ENCODE measurements around the gene AGAP3.
A peak's percentile ranks its signal among the peaks of the same experiment; 100 is the strongest.

The AGAP3 gene

DNA sequence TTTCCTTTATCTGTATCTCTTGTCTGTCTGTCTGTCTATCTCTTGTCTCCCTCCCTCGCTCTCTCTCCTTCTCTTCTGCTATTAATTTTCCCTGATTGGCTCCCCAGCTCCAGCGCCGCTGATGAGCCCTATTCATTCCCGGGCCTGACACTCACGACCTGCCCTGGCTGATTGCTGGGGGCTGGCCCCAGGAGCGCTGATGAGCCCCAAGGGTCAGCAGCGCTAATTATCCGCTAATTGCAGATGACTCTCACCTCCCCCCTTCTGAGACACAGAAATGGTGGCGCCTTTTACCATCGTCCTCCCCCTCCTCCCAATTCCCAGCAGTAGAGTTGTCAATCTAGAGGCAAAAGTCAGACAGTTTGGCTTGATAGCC, 82.5 kb downstream of the AGAP3 start:
- TF ChIP-seq, protein P1, sequence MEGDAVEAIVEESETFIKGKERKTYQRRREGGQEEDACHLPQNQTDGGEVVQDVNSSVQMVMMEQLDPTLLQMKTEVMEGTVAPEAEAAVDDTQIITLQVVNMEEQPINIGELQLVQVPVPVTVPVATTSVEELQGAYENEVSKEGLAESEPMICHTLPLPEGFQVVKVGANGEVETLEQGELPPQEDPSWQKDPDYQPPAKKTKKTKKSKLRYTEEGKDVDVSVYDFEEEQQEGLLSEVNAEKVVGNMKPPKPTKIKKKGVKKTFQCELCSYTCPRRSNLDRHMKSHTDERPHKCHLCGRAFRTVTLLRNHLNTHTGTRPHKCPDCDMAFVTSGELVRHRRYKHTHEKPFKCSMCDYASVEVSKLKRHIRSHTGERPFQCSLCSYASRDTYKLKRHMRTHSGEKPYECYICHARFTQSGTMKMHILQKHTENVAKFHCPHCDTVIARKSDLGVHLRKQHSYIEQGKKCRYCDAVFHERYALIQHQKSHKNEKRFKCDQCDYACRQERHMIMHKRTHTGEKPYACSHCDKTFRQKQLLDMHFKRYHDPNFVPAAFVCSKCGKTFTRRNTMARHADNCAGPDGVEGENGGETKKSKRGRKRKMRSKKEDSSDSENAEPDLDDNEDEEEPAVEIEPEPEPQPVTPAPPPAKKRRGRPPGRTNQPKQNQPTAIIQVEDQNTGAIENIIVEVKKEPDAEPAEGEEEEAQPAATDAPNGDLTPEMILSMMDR (IDR thresholded peaks at IDR 0.05; ENCODE audit: control insufficient read depth, extremely low read depth, insufficient read depth), result no peak
- DNase-seq (ENCODE audit: low read depth), result no peak
- H3K4me3 ChIP-seq (ENCODE audit: low read depth, low read length), result no peak overlapping the region

DNA sequence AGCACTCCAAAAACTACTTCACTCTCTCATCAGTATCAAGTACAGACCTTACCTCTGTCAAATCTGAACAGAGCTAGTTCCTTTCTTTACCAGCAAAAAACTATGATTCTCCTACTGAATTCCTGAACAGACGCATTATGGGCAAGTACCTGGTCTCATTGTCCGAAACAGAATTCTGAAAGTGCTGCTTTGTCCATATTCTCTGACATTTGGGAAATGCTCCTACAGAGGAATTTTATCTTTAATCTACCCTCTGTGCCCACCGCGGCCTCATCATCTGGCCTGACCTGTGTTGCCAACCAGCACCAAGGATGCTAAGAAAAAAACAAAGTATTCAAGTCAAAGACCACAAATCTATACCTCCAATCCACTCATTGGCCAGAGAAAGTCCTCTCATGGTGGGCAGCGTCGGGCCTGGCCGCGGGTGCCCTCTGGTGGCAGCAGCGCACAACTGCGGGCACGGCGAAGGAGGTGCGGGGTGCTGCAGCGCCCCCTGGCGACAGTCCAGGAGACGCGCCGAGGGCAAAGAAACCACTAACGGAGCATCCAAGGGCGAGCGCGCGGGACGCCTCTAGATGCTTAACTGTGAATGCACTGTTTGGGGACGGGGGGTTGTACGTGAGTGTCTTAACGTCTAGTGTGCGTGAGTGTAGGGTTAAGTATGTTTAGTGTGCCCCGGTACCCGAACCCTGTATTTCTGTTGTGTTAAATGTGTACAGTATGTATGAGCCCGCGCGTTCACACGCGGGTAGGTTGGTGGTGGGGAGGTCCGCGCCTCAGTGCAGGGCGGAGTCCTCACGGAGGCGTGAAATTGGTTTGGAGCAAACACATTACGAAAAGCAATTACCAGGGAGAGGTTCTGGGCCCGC, 86.2 kb downstream of the AGAP3 start:
- TF ChIP-seq, protein P1 (IDR thresholded peaks at IDR 0.05; ENCODE audit: control insufficient read depth, extremely low read depth, insufficient read depth), result peak; percentile 100
- DNase-seq (ENCODE audit: low read depth), result no peak
- H3K4me3 ChIP-seq (ENCODE audit: low read depth, low read length), result no peak overlapping the region

DNA sequence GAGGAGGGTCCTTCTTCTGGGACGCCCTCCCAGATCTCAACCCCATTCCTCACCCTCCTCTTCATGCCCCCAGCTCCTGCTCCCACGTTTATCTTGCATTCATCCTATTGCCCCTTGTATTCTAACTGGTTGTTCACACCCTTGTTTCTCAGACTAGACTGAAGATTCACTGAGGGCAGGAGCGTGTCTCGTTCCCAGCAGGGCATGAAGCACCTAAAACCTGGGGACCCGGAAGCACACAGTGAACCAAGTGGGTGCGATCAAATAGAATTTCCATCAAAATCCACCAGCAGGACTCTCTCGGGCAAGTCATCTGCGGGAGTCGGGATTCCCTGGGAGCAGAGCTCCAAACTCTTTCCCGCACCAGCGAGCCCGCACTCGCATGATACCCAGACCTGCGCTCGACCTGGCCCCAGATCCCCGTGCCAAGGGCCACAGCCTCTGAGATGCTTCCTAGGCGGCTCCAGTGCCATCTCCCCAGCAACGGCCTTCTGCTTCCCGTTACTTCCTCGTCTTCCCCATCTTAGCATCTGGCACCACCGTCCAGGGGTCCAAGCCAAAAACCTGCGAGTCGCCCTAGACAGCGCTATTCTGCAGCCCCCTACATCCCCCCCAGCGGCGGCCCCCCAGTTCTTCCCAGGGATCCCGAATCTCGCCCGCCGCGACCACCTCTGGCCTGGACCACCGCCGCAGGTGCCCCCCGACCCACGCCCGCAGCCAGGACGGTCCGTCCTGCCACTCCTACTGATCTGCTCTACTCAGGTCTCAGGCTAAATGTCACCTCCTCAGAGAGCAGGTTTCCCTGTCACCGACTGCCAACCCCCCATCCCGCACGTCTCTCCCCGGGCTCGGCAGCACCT, 87.3 kb downstream of the AGAP3 start:
- TF ChIP-seq, protein P1 (IDR thresholded peaks at IDR 0.05; ENCODE audit: control insufficient read depth, extremely low read depth, insufficient read depth), result no peak
- H3K4me3 ChIP-seq (ENCODE audit: low read depth, low read length), result no peak overlapping the region
- no peak for DNase-seq (ENCODE audit: low read depth)

DNA sequence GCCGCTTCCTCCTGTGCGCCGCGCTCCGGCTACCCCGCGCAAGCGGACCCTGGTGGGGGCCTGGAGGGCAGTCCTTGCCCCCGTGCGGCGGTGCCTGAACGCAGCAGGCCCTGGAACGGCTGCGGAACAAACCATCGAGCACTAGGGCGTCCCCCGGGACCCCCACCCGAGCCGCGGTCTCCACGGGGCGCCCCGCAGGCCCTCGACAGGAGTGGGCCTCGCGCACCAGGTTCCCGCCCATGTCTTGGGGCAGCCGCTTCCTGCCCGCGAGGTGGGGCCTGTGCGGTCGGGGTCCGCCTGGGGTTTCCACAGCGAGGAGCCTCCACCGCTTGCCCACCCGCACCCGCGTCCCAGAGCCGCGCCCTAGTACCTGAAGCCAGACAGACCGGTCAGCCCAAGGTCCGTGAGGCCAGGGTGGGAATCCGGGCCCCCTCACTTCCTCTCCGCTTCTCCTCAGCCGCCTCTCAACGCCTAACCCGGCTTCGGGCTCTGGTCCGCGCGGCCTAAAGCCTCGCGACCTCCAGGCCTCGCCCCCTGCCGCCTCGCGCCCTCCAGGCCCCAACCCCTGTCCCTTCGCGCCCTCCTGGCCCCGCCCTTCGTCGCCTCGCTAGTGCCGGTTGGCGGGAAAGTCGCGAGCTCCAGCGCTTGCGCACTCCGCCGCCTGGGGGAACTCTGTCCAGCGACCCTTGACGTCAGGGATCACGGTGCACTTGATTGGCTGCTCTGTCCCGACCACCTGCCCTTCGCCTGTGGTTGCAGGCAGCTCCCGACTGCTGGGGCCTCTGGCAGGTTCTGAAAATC, 88.2 kb downstream of the AGAP3 start:
- TF ChIP-seq, protein P1 (IDR thresholded peaks at IDR 0.05; ENCODE audit: control insufficient read depth, extremely low read depth, insufficient read depth), result no peak
- no peak for DNase-seq (ENCODE audit: low read depth)
- no peak overlapping the region for H3K4me3 ChIP-seq (ENCODE audit: low read depth, low read length)

DNA sequence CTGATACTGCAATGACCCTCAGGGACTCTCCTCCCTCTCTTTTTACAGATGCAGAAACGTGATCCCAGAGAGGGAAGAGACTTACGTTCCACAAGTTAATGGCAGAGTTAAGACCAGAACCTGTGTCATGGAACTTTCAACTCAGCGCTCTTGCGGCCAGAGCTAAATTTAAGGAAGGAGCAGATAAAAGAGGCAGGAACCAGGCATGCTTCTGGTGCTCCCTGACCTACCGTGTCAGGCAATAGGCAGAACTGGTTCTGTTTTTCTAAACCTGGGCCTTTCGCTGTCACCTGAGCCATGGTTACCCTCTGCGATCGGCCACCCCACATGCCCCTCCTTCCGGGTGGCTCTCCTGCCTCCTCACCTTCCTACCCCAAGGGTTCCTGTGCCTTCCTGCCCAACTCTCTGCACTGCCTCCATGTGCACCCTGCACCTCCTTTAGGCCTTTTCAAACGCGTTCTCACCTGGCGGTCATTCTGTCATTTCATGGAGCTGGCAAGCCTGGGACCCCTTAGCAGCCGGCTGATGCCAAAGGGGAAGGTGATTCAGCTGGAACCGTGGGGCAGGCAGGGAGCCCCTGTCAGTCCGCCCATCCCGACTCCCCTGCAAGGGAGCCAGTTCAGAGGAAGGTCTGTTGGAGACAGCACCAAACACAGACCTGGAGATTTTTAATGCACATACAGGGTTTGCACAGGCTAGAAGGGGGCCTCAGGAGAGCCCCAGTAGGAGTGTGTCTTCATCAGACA, 88.9 kb downstream of the AGAP3 start:
- TF ChIP-seq, protein P1 (IDR thresholded peaks at IDR 0.05; ENCODE audit: control insufficient read depth, extremely low read depth, insufficient read depth), result no peak
- DNase-seq (ENCODE audit: low read depth), result no peak

DNA sequence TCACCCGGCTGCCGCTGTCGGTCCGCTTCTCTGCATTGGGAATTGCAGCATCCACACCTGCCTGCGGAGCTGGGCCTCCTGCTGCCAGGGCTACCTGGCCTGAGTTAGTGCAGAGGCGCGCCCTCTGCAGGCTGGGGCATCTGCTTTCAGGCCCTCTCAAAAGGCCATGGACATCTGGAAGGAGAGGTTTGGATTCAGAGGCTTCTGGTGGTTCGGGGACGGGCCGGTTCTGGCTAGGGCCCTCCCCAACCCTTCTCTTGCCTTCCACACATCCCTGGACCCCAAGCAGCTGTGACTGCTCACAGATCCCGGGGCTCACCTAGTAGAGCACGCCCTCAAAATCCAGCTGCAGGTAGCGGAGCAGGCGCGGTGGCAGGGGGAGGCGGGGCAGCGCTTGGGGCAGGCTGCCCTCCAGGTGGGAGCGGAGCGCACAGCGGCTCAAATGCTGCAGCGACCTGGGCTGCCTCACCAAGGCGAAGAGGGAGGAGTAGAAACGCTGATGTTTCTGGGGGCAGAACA, 89.6 kb downstream of the AGAP3 start:
- no peak for DNase-seq (ENCODE audit: low read depth)
- no peak overlapping the region for H3K4me3 ChIP-seq (ENCODE audit: low read depth, low read length)
- TF ChIP-seq, protein P1 (IDR thresholded peaks at IDR 0.05; ENCODE audit: control insufficient read depth, extremely low read depth, insufficient read depth), result peak; percentile 2; the same call in 1 of the 2 replicates

More for the DNA sequence above, 88.9 kb downstream of the AGAP3 start:
- H3K4me3 ChIP-seq (ENCODE audit: low read depth, low read length), result no peak overlapping the region

All from LNCaP clone FGC (cell line).